Measurements from ENCODE around the gene ALKAL2. TPM values are rescaled to one million over a fixed set of nuclear protein-coding genes. Genes with fewer than 3 reads are reported as not detected.

Gene ALKAL2
- total RNA-seq, 1 donor from 2014 or later = 0.12 TPM

- no peak overlapping the region for H3K4me3 ChIP-seq (ENCODE audit: low read depth, low read length)
- DNase-seq (ENCODE audit: low read depth) = no peak
- TF ChIP-seq, protein P1, sequence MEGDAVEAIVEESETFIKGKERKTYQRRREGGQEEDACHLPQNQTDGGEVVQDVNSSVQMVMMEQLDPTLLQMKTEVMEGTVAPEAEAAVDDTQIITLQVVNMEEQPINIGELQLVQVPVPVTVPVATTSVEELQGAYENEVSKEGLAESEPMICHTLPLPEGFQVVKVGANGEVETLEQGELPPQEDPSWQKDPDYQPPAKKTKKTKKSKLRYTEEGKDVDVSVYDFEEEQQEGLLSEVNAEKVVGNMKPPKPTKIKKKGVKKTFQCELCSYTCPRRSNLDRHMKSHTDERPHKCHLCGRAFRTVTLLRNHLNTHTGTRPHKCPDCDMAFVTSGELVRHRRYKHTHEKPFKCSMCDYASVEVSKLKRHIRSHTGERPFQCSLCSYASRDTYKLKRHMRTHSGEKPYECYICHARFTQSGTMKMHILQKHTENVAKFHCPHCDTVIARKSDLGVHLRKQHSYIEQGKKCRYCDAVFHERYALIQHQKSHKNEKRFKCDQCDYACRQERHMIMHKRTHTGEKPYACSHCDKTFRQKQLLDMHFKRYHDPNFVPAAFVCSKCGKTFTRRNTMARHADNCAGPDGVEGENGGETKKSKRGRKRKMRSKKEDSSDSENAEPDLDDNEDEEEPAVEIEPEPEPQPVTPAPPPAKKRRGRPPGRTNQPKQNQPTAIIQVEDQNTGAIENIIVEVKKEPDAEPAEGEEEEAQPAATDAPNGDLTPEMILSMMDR (conservative IDR thresholded peaks at IDR 0.05; ENCODE audit: low read depth, low read length) = no peak
Observed at GRCh38 chr2:310994-311393, 23.1 kb upstream of the ALKAL2 start.

DNA sequence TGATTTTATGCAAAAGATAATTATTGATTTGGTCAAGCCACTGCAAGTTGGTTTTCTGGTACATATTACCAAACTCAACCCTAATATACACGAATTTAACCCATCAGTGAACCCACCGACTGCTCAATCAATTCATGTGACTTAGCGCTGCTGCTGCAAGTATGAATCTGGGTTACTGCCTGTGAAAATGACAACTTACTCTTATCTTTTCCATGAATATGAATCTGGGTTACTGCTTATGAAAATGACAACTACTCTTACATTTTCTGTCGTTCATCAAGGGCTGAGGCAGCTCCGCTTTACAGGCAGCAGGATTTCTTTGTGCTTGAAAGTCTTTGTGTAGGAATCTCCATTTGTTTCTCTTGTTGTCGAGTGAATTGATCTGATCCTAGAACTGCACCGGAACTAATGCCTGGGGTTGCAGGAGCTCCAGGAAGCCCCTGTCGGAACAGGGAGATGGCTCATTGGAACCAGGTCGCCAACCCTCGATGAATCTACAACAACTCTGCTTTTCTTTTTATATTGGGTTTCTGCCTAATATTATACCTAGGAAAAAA, 22.1 kb upstream of the ALKAL2 start:
- DNase-seq (ENCODE audit: low read depth) = no peak
- no peak overlapping the region for H3K4me3 ChIP-seq (ENCODE audit: low read depth, low read length)
- TF ChIP-seq, protein P1 (conservative IDR thresholded peaks at IDR 0.05; ENCODE audit: low read depth, low read length) = no peak

GRCh38 chr2:309148-309953, 21.5 kb upstream of the ALKAL2 start:
- TF ChIP-seq, protein P1 (conservative IDR thresholded peaks at IDR 0.05; ENCODE audit: low read depth, low read length) = no peak
- DNase-seq (ENCODE audit: low read depth) = no peak
- H3K4me3 ChIP-seq (ENCODE audit: low read depth, low read length) = no peak overlapping the region

DNA sequence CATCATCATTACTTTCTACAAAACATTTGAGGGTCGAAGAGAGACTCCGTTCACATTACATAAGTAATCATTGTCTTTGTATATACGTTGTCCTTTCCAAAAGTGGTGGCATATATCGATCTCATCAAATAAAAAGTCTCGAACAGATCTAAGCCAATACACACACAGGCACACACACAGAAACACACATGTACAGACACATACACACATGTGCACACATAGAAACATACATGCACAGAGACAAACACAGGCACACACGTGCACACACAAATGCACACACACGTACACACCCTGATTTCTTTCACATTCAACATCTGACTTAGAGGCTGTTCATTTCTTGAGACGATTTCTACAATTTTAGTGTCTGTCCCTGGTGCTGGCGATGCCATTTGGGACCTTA, 17.5 kb upstream of the ALKAL2 start:
- no peak overlapping the region for H3K4me3 ChIP-seq (ENCODE audit: low read depth, low read length)
- TF ChIP-seq, protein P1 (conservative IDR thresholded peaks at IDR 0.05; ENCODE audit: low read depth, low read length) = no peak
- no peak for DNase-seq (ENCODE audit: low read depth)

DNA sequence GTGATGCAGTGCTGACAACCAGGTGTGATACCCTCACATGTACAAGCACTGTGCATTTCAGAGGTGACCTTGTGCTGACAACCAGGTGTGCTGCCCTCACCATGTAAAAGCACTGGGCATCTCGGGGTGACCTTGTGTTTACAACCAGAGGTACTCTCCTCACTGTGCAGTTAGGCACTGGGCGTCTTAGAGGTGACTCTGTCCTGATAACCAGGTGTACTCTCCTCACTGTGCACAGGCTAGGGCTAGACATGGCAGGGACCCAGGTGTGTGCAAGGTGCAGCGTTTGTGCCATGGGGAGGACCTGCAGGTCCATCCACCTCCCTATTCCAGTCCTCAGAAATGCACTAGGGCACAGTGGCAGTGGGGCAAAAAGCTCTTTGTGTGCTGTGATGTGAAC, 8.5 kb upstream of the ALKAL2 start:
- TF ChIP-seq, protein P1 (conservative IDR thresholded peaks at IDR 0.05; ENCODE audit: low read depth, low read length) = no peak
- no peak for DNase-seq (ENCODE audit: low read depth)
- H3K4me3 ChIP-seq (ENCODE audit: low read depth, low read length) = no peak overlapping the region

GRCh38 chr2:295090-295489, 7.2 kb upstream of the ALKAL2 start:
- TF ChIP-seq, protein P1 (conservative IDR thresholded peaks at IDR 0.05; ENCODE audit: low read depth, low read length) = no peak
- no peak overlapping the region for H3K4me3 ChIP-seq (ENCODE audit: low read depth, low read length)
- DNase-seq (ENCODE audit: low read depth) = no peak

Data from epithelial cell of proximal tubule (primary cell).